Osteoblast (primary cell): Measurements from ENCODE around the gene C18orf63. TPM values are rescaled to one million over a fixed set of nuclear protein-coding genes. Genes with fewer than 3 reads are reported as not detected.

Source experiments
- DNase-seq: peaks from one replicate; pipeline ENCODE4 v3.0.0; 2011; ENCODE audit warnings: low spot score, mixed read lengths; ENCODE audit not compliant: insufficient read length; ENCODE audit errors: missing footprints
- H2AFZ ChIP-seq: 2 replicates; pipeline ENCODE4 v1.6.0; 2011; ENCODE audit warnings: mild to moderate bottlenecking, low read length
- H3K27ac ChIP-seq: 2 replicates; pipeline ENCODE4 v1.5.1; 2011; ENCODE audit warnings: mild to moderate bottlenecking, low read depth, low read length, moderate library complexity
- H3K27me3 ChIP-seq: 2 replicates; pipeline ENCODE4 v1.6.0; 2012; ENCODE audit warnings: mild to moderate bottlenecking, control low read depth, inconsistent platforms, low read length, moderate library complexity; ENCODE audit not compliant: insufficient read depth
- H3K36me3 ChIP-seq: 2 replicates; pipeline ENCODE4 v1.5.1; 2011; ENCODE audit warnings: mild to moderate bottlenecking, low read length, control low read depth, moderate library complexity; ENCODE audit not compliant: insufficient read depth
- H3K4me1 ChIP-seq: 2 replicates; pipeline ENCODE4 v1.5.1; 2011; ENCODE audit warnings: mild to moderate bottlenecking, low read length, control low read depth, moderate library complexity; ENCODE audit not compliant: insufficient read depth
- H3K4me2 ChIP-seq: 2 replicates; pipeline ENCODE4 v1.6.0; 2011; ENCODE audit warnings: mild to moderate bottlenecking, low read length; ENCODE audit not compliant: insufficient read depth
- H3K4me3 ChIP-seq: fragments of 200-600 bp; sonication (generic); 3 replicates; pipeline ENCODE4 v1.5.1; 2012; ENCODE audit warnings: mild to moderate bottlenecking, low read length, inconsistent platforms; ENCODE audit not compliant: insufficient read depth
- H3K79me2 ChIP-seq: 2 replicates; pipeline ENCODE4 v1.6.0; 2012; ENCODE audit warnings: mild to moderate bottlenecking, low read length, control low read depth, inconsistent platforms; ENCODE audit not compliant: insufficient read depth
- H3K9me3 ChIP-seq: 2 replicates; pipeline ENCODE4 v1.5.1; 2011; ENCODE audit warnings: low read depth, low read length, control low read depth
- H4K20me1 ChIP-seq: 2 replicates; pipeline ENCODE4 v1.6.0; 2012; ENCODE audit warnings: mild to moderate bottlenecking, low read length, control low read depth; ENCODE audit not compliant: insufficient read depth
- total RNA-seq: library from RNA; depleted of rRNA; stranded (reverse); fragments of >200 nt; gene quantifications from 2 replicates; pipeline ENCODE4 v1.2.3, GENCODE V29; 2012
- TF ChIP-seq, protein P1 (sequence below): IDR thresholded peaks from 2 replicates; pipeline ENCODE4 v1.5.1; 2011; ENCODE audit warnings: mild to moderate bottlenecking, low read depth, low read length, moderate library complexity; ENCODE audit errors: extremely low read depth

Gene C18orf63
- total RNA-seq, 1 donor, result not detected

DNA sequence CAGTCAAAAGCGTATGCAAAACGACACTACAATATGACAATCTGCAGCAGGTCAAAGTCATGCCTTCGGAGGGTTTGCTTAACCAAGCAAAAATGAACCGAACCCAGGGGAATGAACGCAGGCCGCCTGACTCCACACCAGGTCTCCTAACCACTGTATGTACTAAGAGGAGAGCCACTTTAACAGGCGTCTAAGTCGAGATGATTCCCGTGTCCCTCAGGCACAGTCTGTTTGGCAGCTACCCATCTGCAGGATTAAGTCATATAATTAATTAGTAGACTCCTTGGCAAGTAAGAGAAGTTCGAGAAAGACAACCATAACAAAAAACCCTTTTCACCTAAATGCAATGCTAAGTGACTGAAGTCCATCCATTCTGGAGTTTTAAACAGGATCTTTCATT lies 39.0 kb upstream of the C18orf63 start:
- H3K27me3 ChIP-seq, result no peaks in the 10 kb centered on the region
- H4K20me1 ChIP-seq, result peaks cover 3% of the 10 kb centered on the region
- no peaks in the 10 kb centered on the region for H3K9me3 ChIP-seq
- no peaks in the 10 kb centered on the region for H3K36me3 ChIP-seq
- no peak for DNase-seq
- no peak overlapping the region for H2AFZ ChIP-seq
- no peaks in the 10 kb centered on the region for H3K4me1 ChIP-seq
- peaks cover 2% of the 10 kb centered on the region for H3K79me2 ChIP-seq
- no peak overlapping the region for H3K4me2 ChIP-seq
- no peak overlapping the region for H3K4me3 ChIP-seq
- H3K27ac ChIP-seq, result no peak overlapping the region
- TF ChIP-seq, protein P1, sequence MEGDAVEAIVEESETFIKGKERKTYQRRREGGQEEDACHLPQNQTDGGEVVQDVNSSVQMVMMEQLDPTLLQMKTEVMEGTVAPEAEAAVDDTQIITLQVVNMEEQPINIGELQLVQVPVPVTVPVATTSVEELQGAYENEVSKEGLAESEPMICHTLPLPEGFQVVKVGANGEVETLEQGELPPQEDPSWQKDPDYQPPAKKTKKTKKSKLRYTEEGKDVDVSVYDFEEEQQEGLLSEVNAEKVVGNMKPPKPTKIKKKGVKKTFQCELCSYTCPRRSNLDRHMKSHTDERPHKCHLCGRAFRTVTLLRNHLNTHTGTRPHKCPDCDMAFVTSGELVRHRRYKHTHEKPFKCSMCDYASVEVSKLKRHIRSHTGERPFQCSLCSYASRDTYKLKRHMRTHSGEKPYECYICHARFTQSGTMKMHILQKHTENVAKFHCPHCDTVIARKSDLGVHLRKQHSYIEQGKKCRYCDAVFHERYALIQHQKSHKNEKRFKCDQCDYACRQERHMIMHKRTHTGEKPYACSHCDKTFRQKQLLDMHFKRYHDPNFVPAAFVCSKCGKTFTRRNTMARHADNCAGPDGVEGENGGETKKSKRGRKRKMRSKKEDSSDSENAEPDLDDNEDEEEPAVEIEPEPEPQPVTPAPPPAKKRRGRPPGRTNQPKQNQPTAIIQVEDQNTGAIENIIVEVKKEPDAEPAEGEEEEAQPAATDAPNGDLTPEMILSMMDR, result no peak

DNA sequence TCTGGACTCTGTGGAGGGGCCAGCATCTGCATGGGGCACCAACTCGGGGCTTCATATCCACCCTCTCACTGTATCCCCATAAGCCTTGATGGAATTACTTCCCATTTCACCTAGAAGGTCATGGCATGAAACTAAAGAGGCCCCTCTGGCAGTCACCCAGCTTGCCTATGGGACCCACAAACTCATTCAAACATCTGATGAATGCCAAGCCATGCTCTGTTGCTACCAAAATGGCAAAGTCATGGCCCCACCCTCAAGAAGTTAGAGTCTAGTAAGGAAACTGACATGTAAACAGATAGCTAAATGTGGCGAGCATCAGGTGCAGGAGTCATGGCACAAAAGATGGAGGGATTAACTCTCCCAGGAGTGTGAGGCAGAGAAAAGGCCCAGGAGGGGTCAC lies 38.3 kb upstream of the C18orf63 start:
- peaks cover 2% of the 10 kb centered on the region for H3K79me2 ChIP-seq
- DNase-seq, result no peak
- no peak overlapping the region for H2AFZ ChIP-seq

DNA sequence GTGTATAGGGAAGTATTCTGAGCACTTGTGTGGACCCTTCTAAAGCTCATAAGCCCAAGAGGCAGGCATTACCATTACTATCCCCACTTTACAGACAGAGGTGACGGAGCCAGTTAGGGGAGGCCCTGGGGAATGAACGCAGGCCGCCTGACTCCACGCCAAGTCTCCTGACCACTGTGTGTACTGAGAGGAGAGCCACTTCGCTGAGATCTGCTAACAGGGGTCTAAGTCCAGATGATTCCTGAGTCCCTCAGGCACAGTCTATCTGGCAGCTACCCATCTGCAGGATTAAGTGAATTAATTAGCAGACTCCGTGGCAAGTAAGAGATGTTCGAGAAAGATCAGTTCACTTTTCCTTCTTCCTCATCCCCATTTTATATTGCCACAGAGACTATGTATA lies 37.6 kb upstream of the C18orf63 start:
- H3K4me1 ChIP-seq, result no peaks in the 10 kb centered on the region
- H3K36me3 ChIP-seq, result no peaks in the 10 kb centered on the region
- H4K20me1 ChIP-seq, result peaks cover 3% of the 10 kb centered on the region
- no peak overlapping the region for H2AFZ ChIP-seq
- H3K27ac ChIP-seq, result no peak overlapping the region
- H3K79me2 ChIP-seq, result peaks cover 2% of the 10 kb centered on the region
- no peak overlapping the region for H3K4me3 ChIP-seq
- H3K4me2 ChIP-seq, result no peak overlapping the region
- H3K27me3 ChIP-seq, result no peaks in the 10 kb centered on the region
- DNase-seq, result no peak
- no peaks in the 10 kb centered on the region for H3K9me3 ChIP-seq
- TF ChIP-seq, protein P1, result no peak

More for the DNA sequence above, 38.3 kb upstream of the C18orf63 start:
- Histone ChIP-seq H4K20me1 (peaks cover 3% of the 10 kb centered on the region), H3K4me3 (no peak overlapping the region), H3K27ac (no peak overlapping the region), H3K4me2 (no peak overlapping the region), H3K9me3 (no peaks in the 10 kb centered on the region), H3K27me3 (no peaks in the 10 kb centered on the region), H3K4me1 (no peaks in the 10 kb centered on the region), H3K36me3 (no peaks in the 10 kb centered on the region)
- TF ChIP-seq, protein P1, result no peak

DNA sequence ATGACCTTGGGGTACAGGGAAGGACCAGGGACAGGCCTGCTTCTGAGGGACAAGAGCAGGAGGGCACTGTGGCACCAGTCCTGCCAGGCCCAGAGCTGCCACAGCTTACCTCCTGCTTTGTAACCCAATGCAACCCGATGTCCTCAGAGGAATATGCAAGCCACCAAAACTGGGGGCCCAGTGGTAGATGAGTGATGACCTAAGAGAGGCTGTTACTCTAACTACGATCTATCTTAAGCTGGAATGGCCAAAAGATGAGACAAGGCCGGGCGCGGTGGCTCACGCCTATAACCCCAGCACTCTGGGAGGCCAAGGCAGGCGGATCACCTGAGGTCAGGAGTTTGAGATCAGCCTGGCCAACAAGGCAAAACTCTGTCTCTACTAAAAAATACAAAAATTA lies 36.7 kb upstream of the C18orf63 start:
- Histone ChIP-seq H3K9me3 (no peaks in the 10 kb centered on the region), H3K27ac (no peak overlapping the region), H3K4me2 (no peak overlapping the region), H3K4me1 (no peaks in the 10 kb centered on the region), H2AFZ (no peak overlapping the region), H4K20me1 (peaks cover 2% of the 10 kb centered on the region), H3K27me3 (no peaks in the 10 kb centered on the region), H3K4me3 (no peak overlapping the region), H3K79me2 (peaks cover 2% of the 10 kb centered on the region), H3K36me3 (no peaks in the 10 kb centered on the region)
- TF ChIP-seq, protein P1, result no peak
- no peak for DNase-seq
